ENCODE results near the gene MYH16.
A peak's percentile ranks its signal among the peaks of the same experiment; 100 is the strongest.
"Not testable (repeated sequence)": the region's sequence is repeated elsewhere in the genome, so short reads cannot be mapped to it uniquely, and the experiment has no call there.

The MYH16 gene

GRCh38 chr7:99320371-99320770 is 47.7 kb downstream of the MYH16 start:
- H3K9ac ChIP-seq (ENCODE audit: low read length) = no peak overlapping the region
- no peak overlapping the region for H3K56ac ChIP-seq (ENCODE audit: low read length)
- no peak overlapping the region for H2AK5ac ChIP-seq (ENCODE audit: low read length)
- DNase-seq = peak; percentile 59
- no peak overlapping the region for H4K8ac ChIP-seq (ENCODE audit: low read depth, low read length)
- no peak overlapping the region for H3K23ac ChIP-seq (ENCODE audit: low read length)
- no peak overlapping the region for H4K5ac ChIP-seq (ENCODE audit: low read length)
- peaks cover 2% of the 10 kb centered on the region for H3K79me1 ChIP-seq (ENCODE audit: low read length)
- WGBS (ENCODE audit: extremely low coverage, insufficient coverage, low lambda C conversion rate) = no CpG with 5 or more reads among the region's 4 CpGs
- no peak overlapping the region for H2BK120ac ChIP-seq (ENCODE audit: low read depth, low read length)
- no peak overlapping the region for H3K27ac ChIP-seq (ENCODE audit: low read depth, low read length)
- no peaks in the 10 kb centered on the region for H3K27me3 ChIP-seq (ENCODE audit: insufficient read depth, low read length, poor library complexity)
- H3K36me3 ChIP-seq (ENCODE audit: control insufficient read depth, insufficient read depth, low read length) = no peaks in the 10 kb centered on the region
- H3K4me2 ChIP-seq (ENCODE audit: low read length) = no peak overlapping the region
- H2BK15ac ChIP-seq (replicated peaks; ENCODE audit: low read depth) = no peak overlapping the region
- H3K4me3 ChIP-seq (ENCODE audit: low read length) = no peak overlapping the region
- H3K18ac ChIP-seq (ENCODE audit: low read length) = no peak overlapping the region
- H3K4me1 ChIP-seq (ENCODE audit: control insufficient read depth, low read depth, low read length) = peaks cover 2% of the 10 kb centered on the region
- no peaks in the 10 kb centered on the region for H3K79me2 ChIP-seq (ENCODE audit: control insufficient read depth, insufficient read depth, low read length)
- H2BK5ac ChIP-seq (ENCODE audit: low read length) = no peak overlapping the region
- no peak overlapping the region for H3K4ac ChIP-seq (ENCODE audit: low read depth, low read length)

GRCh38 chr7:99322659-99323058 is 50.0 kb downstream of the MYH16 start:
- H3K23ac ChIP-seq (ENCODE audit: low read length); H4K8ac ChIP-seq (ENCODE audit: low read depth, low read length); H3K9ac ChIP-seq (ENCODE audit: low read length); H3K27ac ChIP-seq (ENCODE audit: low read depth, low read length); H2BK5ac ChIP-seq (ENCODE audit: low read length); H3K4me2 ChIP-seq (ENCODE audit: low read length); H3K4me1 ChIP-seq (ENCODE audit: control insufficient read depth, low read depth, low read length); H2AK5ac ChIP-seq (ENCODE audit: low read length); H3K18ac ChIP-seq (ENCODE audit: low read length); H3K4ac ChIP-seq (ENCODE audit: low read depth, low read length); H2BK120ac ChIP-seq (ENCODE audit: low read depth, low read length); H3K4me3 ChIP-seq (ENCODE audit: low read length); H3K79me1 ChIP-seq (ENCODE audit: low read length); H3K36me3 ChIP-seq (ENCODE audit: control insufficient read depth, insufficient read depth, low read length); H3K56ac ChIP-seq (ENCODE audit: low read length); H2BK15ac ChIP-seq (replicated peaks; ENCODE audit: low read depth); H4K5ac ChIP-seq (ENCODE audit: low read length); H3K27me3 ChIP-seq (ENCODE audit: insufficient read depth, low read length, poor library complexity); DNase-seq: not testable (repeated sequence)
- no CpG with 5 or more reads among the region's 6 CpGs for WGBS (ENCODE audit: extremely low coverage, insufficient coverage, low lambda C conversion rate)
- H3K79me2 ChIP-seq (ENCODE audit: control insufficient read depth, insufficient read depth, low read length) = peaks cover 13% of the 10 kb centered on the region

- Histone ChIP-seq H3K79me1 (ENCODE audit: low read length) (peaks cover 7% of the 10 kb centered on the region), H3K27ac (ENCODE audit: low read depth, low read length) (no peak overlapping the region), H3K4me1 (ENCODE audit: control insufficient read depth, low read depth, low read length) (peaks cover 2% of the 10 kb centered on the region), H2BK120ac (ENCODE audit: low read depth, low read length) (no peak overlapping the region), H3K4ac (ENCODE audit: low read depth, low read length) (no peak overlapping the region), H2AK5ac (ENCODE audit: low read length) (no peak overlapping the region), H3K18ac (ENCODE audit: low read length) (no peak overlapping the region), H3K23ac (ENCODE audit: low read length) (no peak overlapping the region), H3K36me3 (ENCODE audit: control insufficient read depth, insufficient read depth, low read length) (no peaks in the 10 kb centered on the region), H4K5ac (ENCODE audit: low read length) (no peak overlapping the region), H3K56ac (ENCODE audit: low read length) (no peak overlapping the region), H3K4me3 (ENCODE audit: low read length) (no peak overlapping the region), H3K9ac (ENCODE audit: low read length) (peak overlapping the region; percentile 86), H2BK5ac (ENCODE audit: low read length) (no peak overlapping the region), H3K79me2 (ENCODE audit: control insufficient read depth, insufficient read depth, low read length) (peaks cover 19% of the 10 kb centered on the region), H3K4me2 (ENCODE audit: low read length) (no peak overlapping the region), H4K8ac (ENCODE audit: low read depth, low read length) (no peak overlapping the region), H2BK15ac (replicated peaks; ENCODE audit: low read depth) (no peak overlapping the region), H3K27me3 (ENCODE audit: insufficient read depth, low read length, poor library complexity) (no peaks in the 10 kb centered on the region)
- no peak for DNase-seq
- no CpG with 5 or more reads among the region's 14 CpGs for WGBS (ENCODE audit: extremely low coverage, insufficient coverage, low lambda C conversion rate)
These were observed 51.9 kb downstream of the MYH16 start for GRCh38 chr7:99324559-99324958.

GRCh38 chr7:99325001-99325493 is 52.4 kb downstream of the MYH16 start:
- Histone ChIP-seq H3K56ac (ENCODE audit: low read length) (peak overlapping the region; percentile 93), H3K4me2 (ENCODE audit: low read length) (peak overlapping the region; percentile 28), H3K4me1 (ENCODE audit: control insufficient read depth, low read depth, low read length) (peaks cover 2% of the 10 kb centered on the region), H2BK15ac (replicated peaks; ENCODE audit: low read depth) (no peak overlapping the region), H3K4me3 (ENCODE audit: low read length) (peak overlapping the region; percentile 57), H2AK5ac (ENCODE audit: low read length) (peak overlapping the region; percentile 58), H3K27me3 (ENCODE audit: insufficient read depth, low read length, poor library complexity) (no peaks in the 10 kb centered on the region), H4K5ac (ENCODE audit: low read length) (no peak overlapping the region), H3K9ac (ENCODE audit: low read length) (peak overlapping the region; percentile 86), H3K4ac (ENCODE audit: low read depth, low read length) (peak overlapping the region; percentile 64), H3K36me3 (ENCODE audit: control insufficient read depth, insufficient read depth, low read length) (no peaks in the 10 kb centered on the region), H3K18ac (ENCODE audit: low read length) (peak overlapping the region; percentile 42), H3K79me2 (ENCODE audit: control insufficient read depth, insufficient read depth, low read length) (peaks cover 20% of the 10 kb centered on the region), H3K27ac (ENCODE audit: low read depth, low read length) (peak overlapping the region; percentile 39), H2BK120ac (ENCODE audit: low read depth, low read length) (no peak overlapping the region), H3K23ac (ENCODE audit: low read length) (peak overlapping the region; percentile 89), H4K8ac (ENCODE audit: low read depth, low read length) (peak overlapping the region; percentile 93), H3K79me1 (ENCODE audit: low read length) (peaks cover 7% of the 10 kb centered on the region), H2BK5ac (ENCODE audit: low read length) (peak overlapping the region; percentile 14)
- DNase-seq = no peak
- WGBS (ENCODE audit: extremely low coverage, insufficient coverage, low lambda C conversion rate) = no CpG with 5 or more reads among the region's 14 CpGs

GRCh38 chr7:99325592-99326407 is 53.2 kb downstream of the MYH16 start, which contains the start of gene ARPC1A:
TSS of gene ARPC1A (plus strand) at chr7:99325898. CDS start at chr7:99333354, 7,456 bp downstream.
- Histone ChIP-seq H3K27ac (ENCODE audit: low read depth, low read length) (peak within 1 kb of the TSS; percentile 39), H4K8ac (ENCODE audit: low read depth, low read length) (peak within 1 kb of the TSS; percentile 93), H2BK15ac (replicated peaks; ENCODE audit: low read depth) (no peak within 1 kb of the TSS), H3K4ac (ENCODE audit: low read depth, low read length) (peak within 1 kb of the TSS; percentile 73), H2BK5ac (ENCODE audit: low read length) (peak within 1 kb of the TSS; percentile 14), H4K5ac (ENCODE audit: low read length) (no peak within 1 kb of the TSS), H3K27me3 (ENCODE audit: insufficient read depth, low read length, poor library complexity) (no peaks in the 10 kb centered on the region), H3K56ac (ENCODE audit: low read length) (peak within 1 kb of the TSS; percentile 93), H3K23ac (ENCODE audit: low read length) (peak within 1 kb of the TSS; percentile 89), H2BK120ac (ENCODE audit: low read depth, low read length) (no peak within 1 kb of the TSS), H3K4me2 (ENCODE audit: low read length) (peak within 1 kb of the TSS; percentile 61), H3K18ac (ENCODE audit: low read length) (peak within 1 kb of the TSS; percentile 62), H3K79me2 (ENCODE audit: control insufficient read depth, insufficient read depth, low read length) (peaks cover 24% of the 10 kb centered on the region), H3K4me3 (ENCODE audit: low read length) (peak within 1 kb of the TSS; percentile 87), H2AK5ac (ENCODE audit: low read length) (peak within 1 kb of the TSS; percentile 58), H3K79me1 (ENCODE audit: low read length) (peaks cover 10% of the 10 kb centered on the region), H3K4me1 (ENCODE audit: control insufficient read depth, low read depth, low read length) (no peaks in the 10 kb centered on the region), H3K36me3 (ENCODE audit: control insufficient read depth, insufficient read depth, low read length) (no peaks in the 10 kb centered on the region), H3K9ac (ENCODE audit: low read length) (peak within 1 kb of the TSS; percentile 86)
- DNase-seq = peak; percentile 97
- WGBS (ENCODE audit: extremely low coverage, insufficient coverage, low lambda C conversion rate) = no CpG with 5 or more reads among the region's 82 CpGs
